B cell (primary cell): ENCODE results near the gene KCNQ1OT1.

ENCODE experiments used
- EZH2 ChIP-seq: IDR thresholded peaks from 2 replicates; pipeline ENCODE4 v1.6.1; 2012; ENCODE audit warnings: borderline replicate concordance, low read depth, mild to moderate bottlenecking, moderate library complexity, low read length; ENCODE audit not compliant: insufficient read depth, poor library complexity, severe bottlenecking
- TF ChIP-seq, protein P1 (sequence below): fragments of 200-600 bp; IDR thresholded peaks from one replicate; pipeline ENCODE4 v1.8.0; 2022; ENCODE audit warnings: antibody characterized with exemption, mild to moderate bottlenecking

DNA sequence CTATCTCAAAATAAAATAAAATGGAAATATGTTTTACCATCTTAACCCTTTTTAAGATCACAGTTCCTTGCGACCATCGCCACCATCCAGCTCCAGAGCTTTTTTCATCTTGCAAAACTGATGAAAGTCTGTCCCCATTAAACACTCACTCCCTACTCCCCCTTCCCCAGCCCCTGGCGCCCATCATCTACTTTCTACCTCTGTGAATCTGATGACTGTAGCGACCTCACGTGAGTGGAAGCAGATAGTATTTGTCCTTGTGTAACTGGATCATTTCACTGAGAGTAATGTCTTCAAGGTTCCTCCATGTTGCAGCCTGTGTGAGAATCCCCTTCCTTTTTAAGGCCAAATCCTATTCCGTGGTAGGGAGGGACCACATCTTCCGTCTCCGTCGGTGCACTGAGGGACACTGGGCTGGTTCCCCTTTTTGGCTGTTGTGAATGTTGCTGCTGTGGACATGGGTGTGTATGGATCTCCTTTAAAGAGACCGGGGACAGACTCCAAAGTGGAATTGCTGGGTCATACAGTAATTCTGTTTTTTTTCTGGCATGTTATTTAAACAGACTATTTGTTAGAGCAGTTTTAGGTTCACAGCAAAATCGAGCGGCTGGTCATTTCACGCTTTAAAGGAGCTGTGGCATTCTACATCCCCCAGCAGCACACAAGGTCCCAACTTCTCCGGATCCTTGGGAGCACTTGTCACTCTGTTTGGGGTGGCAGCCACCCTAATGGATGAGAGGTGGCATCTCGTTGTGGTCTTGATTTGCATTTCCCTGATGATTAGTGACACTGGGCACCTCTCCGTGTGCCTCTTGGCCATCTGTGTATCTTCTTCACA, 135.0 kb downstream of the KCNQ1OT1 start:
- TF ChIP-seq, protein P1, sequence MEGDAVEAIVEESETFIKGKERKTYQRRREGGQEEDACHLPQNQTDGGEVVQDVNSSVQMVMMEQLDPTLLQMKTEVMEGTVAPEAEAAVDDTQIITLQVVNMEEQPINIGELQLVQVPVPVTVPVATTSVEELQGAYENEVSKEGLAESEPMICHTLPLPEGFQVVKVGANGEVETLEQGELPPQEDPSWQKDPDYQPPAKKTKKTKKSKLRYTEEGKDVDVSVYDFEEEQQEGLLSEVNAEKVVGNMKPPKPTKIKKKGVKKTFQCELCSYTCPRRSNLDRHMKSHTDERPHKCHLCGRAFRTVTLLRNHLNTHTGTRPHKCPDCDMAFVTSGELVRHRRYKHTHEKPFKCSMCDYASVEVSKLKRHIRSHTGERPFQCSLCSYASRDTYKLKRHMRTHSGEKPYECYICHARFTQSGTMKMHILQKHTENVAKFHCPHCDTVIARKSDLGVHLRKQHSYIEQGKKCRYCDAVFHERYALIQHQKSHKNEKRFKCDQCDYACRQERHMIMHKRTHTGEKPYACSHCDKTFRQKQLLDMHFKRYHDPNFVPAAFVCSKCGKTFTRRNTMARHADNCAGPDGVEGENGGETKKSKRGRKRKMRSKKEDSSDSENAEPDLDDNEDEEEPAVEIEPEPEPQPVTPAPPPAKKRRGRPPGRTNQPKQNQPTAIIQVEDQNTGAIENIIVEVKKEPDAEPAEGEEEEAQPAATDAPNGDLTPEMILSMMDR = no peak
- TF ChIP-seq EZH2 = no peak
